Left hindlimb (tissue), 1 donor: ENCODE data around the gene SLC22A4.

ENCODE experiments used
- DNase-seq: peaks from one replicate; pipeline ENCODE4 v3.0.0-alpha.2; 2018

The SLC22A4 gene

DNA sequence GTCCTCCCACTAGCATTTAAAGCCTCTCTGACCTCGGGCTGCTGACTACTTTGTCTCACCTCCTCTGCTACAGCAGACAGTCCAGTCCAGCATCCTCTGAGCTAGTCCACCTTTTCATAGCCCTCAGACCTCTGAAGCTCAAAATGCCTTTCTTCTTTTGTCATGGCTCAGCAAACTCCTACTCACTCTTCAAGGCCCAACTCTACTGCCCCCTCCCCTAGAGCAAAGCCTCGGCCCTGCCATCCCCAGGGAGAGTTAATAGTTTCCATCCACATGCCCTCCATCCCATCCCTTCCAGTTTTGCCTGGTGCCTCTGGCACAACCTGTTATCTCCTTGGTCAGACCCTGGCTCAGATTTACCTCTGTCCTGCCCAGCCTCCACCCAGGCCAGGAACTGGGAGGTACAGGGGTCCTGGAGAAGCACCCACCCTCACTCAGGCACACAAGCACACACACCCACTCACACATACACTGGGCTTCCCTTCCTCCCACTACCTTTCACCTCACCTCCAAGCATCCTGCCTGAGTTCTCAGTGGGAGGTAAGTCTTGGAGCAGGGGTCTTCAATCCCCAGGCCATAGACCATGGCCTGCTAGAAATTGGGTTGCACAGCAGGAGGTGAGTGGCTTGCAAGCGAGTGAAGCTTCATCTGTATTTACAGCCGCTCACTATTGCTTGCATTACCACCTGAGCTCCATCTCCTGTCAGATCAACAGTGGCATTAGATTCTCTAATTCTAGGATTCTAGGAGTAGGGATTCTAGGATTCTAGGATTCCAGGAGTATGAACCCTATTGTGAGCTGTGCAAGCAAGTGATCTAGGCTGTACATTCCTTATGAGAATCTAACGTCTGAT lies 18.6 kb upstream of the SLC22A4 start:
- no peak for DNase-seq

DNA sequence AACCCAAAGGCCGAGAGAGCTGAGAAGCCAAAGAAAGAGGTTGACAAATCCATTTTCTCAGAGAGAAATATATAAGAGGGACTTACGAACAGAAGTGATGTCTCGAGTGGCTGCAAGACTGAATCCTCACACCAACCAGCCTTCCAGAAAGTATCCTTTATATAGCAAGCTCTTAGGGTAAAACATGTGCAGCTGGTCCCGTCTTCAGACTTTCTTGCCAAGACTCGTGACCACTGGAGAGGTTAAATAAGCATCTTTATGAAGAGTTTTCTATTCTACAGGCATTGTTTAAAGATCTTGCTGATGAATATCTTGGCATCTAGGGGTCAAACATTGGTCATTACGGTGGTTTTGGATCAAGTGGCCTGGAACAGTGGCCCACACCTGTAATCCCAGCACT lies 16.9 kb upstream of the SLC22A4 start:
- DNase-seq, result no peak

DNA sequence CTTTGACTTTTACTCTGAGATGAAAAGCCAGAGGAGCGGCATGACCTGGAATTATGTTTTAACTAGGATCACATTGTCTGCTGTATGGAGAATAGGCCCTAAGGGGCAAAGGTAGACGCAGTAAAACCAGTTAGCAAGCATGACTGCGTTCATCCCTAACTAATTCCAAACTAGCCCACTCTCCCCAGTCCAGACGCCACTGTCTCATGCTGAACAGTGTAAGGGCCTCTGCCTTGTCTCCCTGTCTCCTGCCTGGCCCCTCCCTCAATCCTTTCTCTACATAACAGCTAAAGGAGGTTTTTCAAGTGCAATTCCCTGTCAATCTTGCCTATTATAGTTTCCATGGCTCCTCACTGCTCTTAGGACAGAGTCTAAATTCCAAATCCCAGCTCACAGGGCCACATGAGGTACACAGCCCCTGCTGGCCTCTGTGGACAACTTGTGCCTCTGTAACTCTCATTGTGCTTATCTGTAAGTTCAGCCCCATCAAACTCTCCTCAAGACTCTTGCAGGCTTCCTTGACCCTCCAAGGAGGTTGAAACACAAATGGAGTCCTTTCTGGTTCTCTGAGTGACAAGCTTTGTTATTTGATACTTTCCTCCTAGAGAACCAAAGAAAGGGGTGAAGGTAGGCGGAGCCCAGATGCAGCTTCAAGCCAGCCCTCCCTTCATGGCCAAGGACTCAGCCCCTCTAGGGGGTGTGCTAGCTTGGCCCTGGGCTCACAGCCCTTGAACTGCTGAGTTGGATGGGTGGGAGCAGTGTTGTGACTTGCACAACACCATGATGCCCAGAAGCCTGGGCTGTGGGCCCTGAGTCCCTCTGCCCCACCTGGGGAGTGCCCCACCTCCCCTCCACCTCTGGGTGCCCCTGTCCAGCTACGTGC lies 16.0 kb upstream of the SLC22A4 start:
- no peak for DNase-seq

DNA sequence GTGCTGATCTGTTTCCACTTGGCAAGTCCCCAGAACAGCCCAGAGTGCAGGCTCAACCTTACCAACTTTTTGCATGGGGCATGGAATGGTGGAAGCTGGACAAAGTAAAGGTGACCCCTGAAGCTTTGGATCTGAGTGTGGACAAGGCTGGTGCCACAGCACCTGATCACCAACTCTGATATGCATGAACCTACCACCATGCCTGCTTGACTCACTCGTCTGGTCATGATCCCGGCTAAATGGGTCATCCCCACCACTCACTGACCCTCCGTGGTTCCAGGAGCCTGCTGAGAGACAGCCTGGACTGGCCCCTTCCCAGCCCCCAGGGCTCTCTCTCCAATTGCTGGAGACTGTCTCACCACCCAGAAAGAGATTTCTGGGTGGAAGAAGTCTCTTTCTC lies 14.4 kb upstream of the SLC22A4 start:
- no peak for DNase-seq

DNA sequence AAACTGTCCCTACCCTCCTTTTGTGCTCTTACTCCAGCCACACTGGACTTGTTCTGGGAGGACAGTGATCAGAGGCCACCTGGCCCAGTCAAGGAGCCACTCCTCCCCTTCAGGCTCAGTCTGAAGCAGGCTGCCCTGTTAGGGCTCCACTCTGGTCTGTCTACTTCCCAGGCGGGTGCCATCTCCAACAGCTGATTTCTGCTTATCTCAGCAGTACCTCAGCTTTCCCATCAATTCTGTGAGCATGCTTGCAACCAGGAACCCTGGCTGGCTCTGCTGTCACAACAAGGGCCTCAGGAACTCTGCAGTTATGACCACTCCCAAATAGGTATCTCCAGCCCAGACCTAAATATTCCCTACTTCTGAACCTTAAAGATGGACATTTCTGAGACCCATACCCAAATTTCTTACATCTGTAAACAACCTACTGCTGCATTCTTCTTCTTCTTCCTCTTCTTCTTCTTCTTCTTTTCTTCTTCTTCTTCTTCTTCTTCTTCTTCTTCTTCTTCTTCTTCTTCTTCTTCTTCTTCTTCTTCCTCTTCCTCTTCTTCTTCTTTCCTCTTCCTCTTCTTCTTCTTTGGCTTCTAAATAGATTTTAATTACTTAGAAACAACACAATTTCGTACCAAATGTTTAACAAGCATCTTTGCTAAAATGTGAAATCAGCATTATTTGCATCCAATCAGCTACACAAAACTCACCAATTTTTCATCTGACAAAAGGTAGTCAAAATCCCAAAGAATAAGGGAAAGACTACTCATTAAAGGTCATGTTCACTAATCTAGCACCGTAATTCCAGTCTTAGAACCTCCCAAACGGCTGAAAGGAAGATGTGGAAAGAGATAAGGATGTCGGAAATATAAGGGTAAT lies 13.6 kb upstream of the SLC22A4 start:
- DNase-seq, result no peak

DNA sequence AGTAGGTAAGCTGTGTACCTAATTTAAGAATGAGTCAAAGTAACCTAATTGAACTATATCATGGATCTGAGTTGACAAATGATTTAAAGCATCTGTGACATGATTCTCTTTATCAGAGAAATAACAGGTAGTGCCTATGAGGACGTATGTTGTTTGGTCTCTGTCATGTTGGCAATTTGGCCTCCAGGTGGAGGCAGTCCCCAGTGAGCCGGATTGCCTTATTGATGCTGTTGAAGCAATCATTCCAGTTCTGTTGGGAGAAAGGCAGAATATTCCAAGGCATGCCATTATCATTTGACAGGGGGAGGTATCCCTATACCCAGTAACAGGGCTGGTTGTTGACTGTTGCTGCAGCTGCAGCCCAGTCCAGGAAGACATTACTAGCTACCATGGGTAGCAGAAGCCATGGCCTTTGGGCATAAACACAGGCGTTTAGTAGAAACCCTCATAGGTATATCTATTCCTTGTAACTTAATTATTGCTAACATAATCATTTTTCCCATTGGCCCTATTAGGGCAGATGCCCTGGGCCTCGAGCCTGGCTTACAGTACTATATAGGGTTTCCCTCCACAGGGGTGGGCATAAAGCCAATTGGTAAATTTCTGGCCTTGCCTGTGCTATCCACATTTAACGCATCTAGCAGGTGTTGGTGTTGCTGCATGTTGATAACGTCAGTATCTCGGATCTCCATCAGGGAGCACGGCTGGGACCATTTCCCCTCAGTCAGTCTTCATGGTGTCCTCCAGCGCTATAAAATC lies 12.2 kb upstream of the SLC22A4 start:
- DNase-seq, result no peak

DNA sequence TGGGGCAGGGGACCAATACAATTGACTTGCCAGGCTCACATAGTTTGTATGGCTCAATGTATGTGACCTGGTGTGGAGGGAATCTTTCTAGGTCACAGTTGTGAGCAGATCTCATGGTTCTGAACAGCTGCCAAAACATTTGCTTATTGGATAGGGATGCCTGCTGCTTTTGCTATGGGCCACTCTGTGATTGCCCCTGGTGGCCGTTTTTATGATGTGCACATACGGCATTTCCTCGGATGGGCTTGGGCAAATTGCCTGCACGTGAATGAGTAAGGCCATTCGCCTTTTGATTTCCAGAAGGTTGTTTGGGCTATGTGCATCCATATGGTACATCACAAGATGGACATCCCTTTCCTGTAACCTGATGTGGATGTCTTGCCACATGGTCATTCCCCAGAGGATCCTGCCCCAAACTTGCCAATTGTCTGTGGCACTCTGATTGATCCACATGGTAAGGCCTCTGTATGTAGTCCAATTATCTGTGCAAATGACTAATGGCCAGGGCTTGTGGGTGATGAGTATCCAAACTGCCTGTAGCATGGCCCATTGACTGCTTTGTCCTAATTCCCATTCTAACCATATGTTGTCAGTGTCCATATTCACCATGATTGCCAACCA lies 10.7 kb upstream of the SLC22A4 start:
- DNase-seq, result no peak

DNA sequence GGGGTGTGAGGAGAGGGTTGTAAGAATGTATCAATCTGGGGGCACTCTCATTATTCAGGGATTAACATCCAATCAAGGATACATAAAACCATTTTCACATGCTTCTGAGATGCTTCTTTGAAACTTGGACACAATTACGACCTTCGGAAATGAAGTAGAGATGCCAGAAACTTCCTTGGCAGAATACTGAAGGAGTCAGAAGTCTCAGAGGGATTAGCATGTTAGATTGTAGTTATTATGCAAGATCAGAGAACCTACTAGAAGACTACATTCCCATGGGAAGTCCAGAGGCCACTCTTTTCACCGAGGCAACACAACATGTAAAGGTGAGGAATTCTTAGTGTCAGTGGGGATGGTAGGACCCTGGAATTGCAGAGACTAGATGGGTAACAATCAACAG lies 5.1 kb upstream of the SLC22A4 start:
- no peak for DNase-seq

DNA sequence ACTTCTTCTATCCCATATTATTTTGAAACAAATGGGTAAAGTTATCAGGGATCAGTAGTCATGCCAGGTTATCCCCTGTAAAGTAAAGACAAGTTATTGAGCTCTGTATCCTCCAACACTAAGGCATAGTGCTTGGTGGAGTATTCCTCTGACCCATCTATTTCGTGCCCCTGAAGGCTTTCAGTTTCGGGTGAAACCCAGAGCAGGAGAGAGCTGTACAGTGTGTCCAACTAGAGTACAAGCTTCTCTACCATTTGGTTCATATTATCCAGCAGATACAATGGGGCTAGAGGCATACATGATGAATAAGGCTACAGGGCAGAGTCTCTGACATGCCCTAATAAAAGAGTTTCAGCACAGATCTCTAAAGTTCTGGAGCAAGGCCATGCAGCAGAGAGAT lies 3.2 kb upstream of the SLC22A4 start:
- DNase-seq, result no peak

DNA sequence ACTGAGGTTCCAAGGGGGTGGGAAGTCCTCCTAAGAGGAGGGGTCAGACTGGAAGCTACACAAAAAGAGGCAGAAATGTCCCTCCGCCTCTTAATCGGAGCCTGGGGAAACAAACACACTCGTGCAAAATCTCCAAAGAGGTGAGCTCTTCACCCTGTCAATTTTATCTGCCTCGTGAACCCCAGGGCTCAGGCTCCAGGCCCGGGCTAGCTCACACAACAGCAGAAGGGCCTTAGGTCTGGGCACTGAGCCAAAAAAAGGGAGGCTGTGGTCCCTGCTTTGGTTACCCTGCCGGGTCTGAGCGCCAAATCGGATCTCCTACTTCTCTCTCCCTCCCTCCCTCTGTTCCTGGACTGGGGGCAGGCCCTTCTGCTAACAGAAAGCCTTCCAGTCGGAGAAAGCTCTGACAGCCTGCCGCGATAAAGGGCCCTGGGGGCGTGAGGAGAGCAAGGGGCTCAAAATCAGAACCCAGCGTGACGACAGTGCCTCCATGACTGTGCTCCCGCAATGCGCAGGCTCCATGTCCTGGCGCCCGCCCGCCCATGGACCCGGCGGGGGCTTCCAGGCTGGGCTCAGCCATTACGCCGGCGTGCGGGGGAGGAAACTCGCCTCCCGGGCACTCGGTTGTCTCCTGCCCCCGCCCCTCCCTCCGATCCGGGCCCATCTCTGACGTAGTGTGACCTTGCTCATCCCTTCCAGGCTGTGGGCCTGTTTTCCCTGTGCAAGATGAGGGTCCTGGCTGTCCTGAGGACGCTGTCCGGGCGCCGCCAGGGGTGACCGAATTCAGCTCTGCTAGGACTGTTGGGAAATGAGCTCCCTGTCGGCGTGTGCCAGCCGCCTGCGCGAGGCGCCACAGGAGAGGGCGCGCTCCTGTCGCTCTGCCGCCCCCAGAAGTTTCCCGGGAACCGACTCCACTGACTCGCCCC lies 865 bp upstream of the SLC22A4 start:
- peak; percentile 95 for DNase-seq

DNA sequence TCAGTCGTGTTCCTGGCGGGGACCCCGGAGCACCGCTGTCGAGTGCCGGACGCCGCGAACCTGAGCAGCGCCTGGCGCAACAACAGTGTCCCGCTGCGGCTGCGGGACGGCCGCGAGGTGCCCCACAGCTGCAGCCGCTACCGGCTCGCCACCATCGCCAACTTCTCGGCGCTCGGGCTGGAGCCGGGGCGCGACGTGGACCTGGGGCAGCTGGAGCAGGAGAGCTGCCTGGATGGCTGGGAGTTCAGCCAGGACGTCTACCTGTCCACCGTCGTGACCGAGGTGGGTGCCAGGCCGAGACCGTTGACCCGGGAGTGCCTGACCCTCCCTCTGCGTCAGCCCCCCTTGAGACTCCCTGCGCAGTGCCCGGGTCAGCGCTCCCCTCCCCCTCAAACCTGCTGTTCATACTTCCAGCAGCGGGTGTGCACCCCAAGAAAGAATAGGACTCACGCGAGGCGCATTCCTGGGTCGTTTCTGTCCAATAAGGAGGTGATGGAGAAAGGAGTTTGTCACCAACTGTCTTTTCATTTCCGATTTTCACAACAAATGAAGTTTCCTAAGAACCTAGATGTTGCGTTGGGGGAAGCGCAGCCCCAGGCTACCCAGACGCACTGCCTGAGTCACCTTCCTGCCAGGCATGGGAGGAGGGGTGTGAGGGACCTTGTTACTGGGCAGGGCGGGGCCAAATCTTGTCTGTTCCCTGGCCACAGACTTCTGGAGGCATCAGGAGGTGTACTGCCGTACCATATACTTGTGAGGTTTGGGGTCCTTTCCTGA lies 722 bp downstream of the SLC22A4 start:
- DNase-seq, result no peak

DNA sequence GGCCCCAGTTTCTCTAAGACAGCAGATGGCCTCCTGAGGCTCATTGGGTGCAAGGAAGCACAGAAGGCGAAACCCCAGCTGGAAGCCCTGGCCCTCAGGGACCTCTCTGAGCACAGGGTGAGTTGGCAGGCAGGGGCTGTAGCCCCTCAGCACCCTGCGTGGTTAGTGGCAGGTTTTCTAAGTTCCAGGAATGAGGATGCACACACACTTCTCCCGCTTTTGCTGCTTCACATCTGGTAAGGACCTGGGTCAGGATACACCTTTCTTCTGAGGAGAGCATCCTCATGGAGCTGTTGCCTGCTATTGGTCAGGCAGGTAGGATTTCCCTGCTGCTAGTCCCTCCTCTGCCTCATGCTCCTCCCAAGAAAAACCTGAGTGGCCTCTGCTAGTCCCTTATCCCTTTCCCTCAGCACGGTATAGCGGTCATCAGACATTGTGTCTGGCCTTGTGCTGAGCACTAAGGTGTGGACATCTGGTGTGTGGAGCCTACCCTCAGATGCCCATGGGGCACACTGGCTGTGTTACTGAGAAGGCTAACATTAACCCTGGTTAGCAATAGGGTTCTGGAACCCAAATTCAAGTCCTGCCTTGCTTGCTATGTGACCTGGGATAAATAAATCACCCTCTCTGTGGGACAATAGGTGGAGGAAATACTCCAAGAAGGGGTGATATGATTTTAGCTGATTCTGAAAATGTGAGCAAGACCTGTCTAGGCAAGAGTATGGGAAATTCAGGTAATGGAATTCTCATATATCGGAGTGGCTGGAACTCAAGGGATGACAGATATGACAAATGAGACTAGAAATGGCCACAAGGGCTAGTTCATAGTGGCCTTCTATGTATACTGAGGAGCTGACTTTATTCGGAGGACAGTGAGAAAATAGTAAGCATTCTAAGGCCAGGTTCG lies 1.6 kb downstream of the SLC22A4 start:
- DNase-seq, result no peak

DNA sequence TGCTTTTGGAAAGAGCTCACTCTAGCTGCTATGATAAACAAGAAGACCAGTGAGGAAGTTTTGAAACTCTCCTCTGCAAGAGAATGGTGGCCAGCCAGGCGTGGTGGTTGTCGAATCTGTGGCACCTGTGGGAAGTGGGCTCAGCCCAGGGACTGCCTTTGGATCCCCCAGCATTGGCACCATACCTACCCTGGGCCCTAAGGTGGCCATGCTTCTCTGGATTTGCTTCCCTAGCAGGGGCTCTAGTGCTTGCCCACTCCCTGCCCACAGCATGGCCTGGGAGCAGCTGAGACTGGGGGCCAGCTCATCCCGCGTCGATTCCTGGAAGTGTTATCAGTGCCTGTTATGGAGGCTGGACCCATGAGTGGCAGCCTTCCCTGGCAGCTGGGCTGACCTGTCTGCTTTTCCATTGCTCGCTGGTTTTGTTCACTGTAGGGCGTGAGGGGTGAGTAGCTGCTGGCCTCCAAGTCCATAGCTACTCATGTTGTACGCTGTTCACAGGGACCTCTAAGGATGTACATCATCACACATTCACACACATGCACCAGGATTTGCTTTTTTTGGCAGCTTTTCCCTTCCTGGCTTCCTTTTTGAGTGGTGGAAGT lies 2.3 kb downstream of the SLC22A4 start:
- DNase-seq, result no peak

DNA sequence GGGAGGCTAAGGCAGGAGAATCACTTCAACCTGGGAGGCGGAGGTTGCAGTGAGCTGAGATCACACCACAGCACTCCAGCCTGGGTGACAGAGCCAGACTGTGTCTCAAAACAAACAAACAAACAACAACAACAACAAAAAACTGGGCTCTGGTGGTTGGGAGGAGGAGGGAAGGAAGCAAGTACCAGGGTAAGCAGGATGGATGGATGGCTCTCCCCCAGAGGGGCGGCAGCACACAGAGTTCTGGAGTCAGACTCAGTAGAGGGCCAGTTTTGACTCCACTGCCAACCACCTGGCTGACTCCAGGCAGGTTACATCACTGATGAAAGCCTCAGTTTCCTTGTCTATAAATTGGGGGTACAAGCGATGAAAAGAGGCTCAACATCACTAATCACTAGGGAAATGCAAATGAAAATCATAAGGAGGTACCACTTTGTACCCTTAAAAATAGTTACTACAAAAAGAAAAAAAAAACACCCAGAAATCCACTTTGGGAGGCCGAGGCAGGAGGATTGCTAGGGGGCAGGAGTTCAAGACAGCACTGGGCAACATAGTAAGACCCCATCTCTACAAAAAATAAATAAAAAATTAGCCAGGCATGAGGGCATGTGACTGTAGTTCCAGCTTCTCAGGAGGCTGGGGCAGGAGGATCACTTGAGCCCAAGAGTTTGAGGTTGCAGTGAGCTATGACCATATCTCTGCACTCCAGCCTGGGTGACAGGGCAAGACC lies 3.2 kb downstream of the SLC22A4 start:
- DNase-seq, result no peak

DNA sequence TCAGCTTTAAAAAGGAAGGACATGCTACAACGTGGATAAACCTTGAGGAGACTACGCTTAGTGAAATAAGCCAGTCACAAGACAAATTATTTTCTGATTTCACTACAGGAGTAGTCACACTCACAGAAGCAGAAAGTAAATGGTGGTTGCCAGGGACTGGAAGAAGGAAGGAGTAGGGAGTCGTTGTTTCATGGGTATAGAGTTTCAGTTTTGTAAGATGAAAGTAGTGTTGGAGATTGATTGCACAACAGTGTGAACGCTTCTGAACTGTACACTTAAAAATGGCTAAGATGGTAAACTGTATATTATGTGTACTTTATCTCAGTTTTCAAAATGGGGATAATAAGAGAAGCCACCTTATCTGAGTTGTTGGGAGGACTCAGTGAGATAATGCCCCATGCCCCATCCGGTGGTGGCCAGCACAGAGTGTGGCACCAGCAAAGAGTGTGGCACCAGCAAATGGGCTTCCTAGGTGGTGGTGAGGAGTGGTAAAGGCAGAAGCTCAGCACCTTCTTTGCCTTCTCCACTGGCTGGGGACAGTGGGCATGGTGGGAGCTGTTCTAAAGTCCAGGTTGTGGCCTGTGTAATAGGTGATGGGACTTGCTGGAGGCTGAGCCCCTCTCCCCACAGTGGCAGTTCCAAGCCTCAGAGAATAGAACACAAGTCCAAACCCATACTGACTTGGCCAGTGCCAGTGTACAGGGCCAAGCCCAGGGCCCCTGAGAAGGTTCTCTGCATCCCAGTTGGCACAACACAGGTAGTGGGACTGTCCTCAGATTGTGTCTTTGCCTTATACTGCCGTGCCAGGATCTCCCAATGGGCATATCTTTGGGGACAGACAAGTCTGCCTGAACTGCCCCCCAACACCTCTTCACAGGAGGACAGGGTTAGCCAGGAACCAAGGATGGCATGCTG lies 4.4 kb downstream of the SLC22A4 start:
- DNase-seq, result no peak

DNA sequence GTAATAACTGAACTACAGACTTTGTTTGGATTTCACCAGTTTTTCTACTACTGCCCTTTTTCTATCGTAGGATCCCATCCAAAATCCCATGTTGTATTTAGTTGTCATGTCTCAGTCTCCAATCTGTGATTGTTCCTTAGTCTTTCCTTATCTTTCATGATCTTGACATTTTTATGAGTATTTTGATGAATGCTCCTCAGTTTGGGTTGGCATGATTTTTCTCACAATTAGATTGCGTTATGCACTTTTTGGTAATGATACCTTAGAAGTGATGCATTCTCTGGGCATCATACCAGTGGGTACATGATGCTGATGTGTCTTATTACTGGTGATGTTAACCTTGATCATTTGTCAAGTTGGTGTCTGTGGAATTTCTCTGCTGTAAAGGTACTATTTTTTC lies 5.7 kb downstream of the SLC22A4 start:
- no peak for DNase-seq
